ENCODE results near the gene KCNE2. TPM values are rescaled to one million over a fixed set of nuclear protein-coding genes. Genes with fewer than 3 reads are reported as not detected.

The KCNE2 gene
- total and polyA plus RNA-seq, 8 donors = not detected

GRCh38 chr21:34362670-34363069 is 1.1 kb upstream of the KCNE2 start:
- DNase-seq (no peak), FAIRE-seq (no peak), ATAC-seq (no peak)
- WGBS, 2 donors = 97 to 100% methylated on average over 3 of the region's 3 CpGs
- H3K27me3 ChIP-seq = no peaks in the 10 kb centered on the region
- H3K4me3 ChIP-seq = no peak overlapping the region
- H3K9me3 ChIP-seq = no peaks in the 10 kb centered on the region
- no peaks in the 10 kb centered on the region for H3K36me3 ChIP-seq
- peaks cover 0 to 6% (median 0%) of the 10 kb centered on the region in 3 donors for H3K4me1 ChIP-seq
- H3K27ac ChIP-seq = no peak overlapping the region
- TF ChIP-seq CTCF (IDR thresholded peaks at IDR 0.05) = no peak
- intact Hi-C loops (cut with DNase I) = no loop called here

GRCh38 chr21:34364921-34365320 is 1.1 kb downstream of the KCNE2 start:
- no peak for ATAC-seq
- no peak overlapping the region for H3K4me3 ChIP-seq
- H3K27ac ChIP-seq = no peak overlapping the region
- intact Hi-C loops (cut with DNase I) = no loop called here
- H3K27me3 ChIP-seq = no peaks in the 10 kb centered on the region
- peaks cover 0 to 6% (median 0%) of the 10 kb centered on the region in 3 donors for H3K4me1 ChIP-seq
- H3K36me3 ChIP-seq = no peaks in the 10 kb centered on the region
- H3K9me3 ChIP-seq = no peaks in the 10 kb centered on the region
- DNase-seq = no peak
- no peak for TF ChIP-seq CTCF (IDR thresholded peaks at IDR 0.05)
- FAIRE-seq = no peak

- ATAC-seq (no peak), DNase-seq (no peak), FAIRE-seq (no peak)
- Histone ChIP-seq H3K4me1 (peaks cover 0 to 6% (median 0%) of the 10 kb centered on the region in 3 donors), H3K27me3 (no peaks in the 10 kb centered on the region), H3K4me3 (no peak overlapping the region), H3K36me3 (no peaks in the 10 kb centered on the region), H3K27ac (no peak overlapping the region), H3K9me3 (no peaks in the 10 kb centered on the region)
- intact Hi-C loops (cut with DNase I) = no loop called here
- 51 to 61% methylated on average over 6 of the region's 6 CpGs for WGBS, 2 donors
- no peak for TF ChIP-seq CTCF (IDR thresholded peaks at IDR 0.05)
These were observed 2.0 kb downstream of the KCNE2 start for GRCh38 chr21:34365809-34366208.

GRCh38 chr21:34367320-34367935 is 3.6 kb downstream of the KCNE2 start:
- intact Hi-C loops (cut with DNase I) = no loop called here
- FAIRE-seq = peak; percentile 84

More at GRCh38 chr21:34367320-34367935, 3.6 kb downstream of the KCNE2 start:
- Histone ChIP-seq H3K9me3 (no peaks in the 10 kb centered on the region), H3K4me1 (no peaks in the 10 kb centered on the region), H3K4me3 (no peak overlapping the region), H3K36me3 (no peaks in the 10 kb centered on the region), H3K27me3 (no peaks in the 10 kb centered on the region), H3K27ac (no peak overlapping the region)
- ATAC-seq (peak; percentile 73 to 94 (median 86)), DNase-seq (peak in 1 of 6 donors; percentile 42)
- TF ChIP-seq CTCF (IDR thresholded peaks at IDR 0.05) = peak; percentile 30 to 56 (median 48)
- 42 to 47% methylated on average over 3 of the region's 3 CpGs for whole genome bisulfite sequencing, 2 donors
